GM19455 (cell line): ENCODE data around the gene SPRY2.

Experiments
- ATAC-seq: cut with Tn5 transposase; IDR thresholded peaks from one replicate; pipeline ENCODE4 v1.9.1; 2021; ENCODE audit not compliant: unreplicated experiment

SPRY2 gene

GRCh38 chr13:80314711-80315653, 25.9 kb downstream of the SPRY2 start:
- ATAC-seq: no peak

- no peak for ATAC-seq
Measured at GRCh38 chr13:80313668-80314256, 27.2 kb downstream of the SPRY2 start.

GRCh38 chr13:80312967-80313366, 28.0 kb downstream of the SPRY2 start:
- ATAC-seq: no peak

GRCh38 chr13:80312012-80312704, 28.8 kb downstream of the SPRY2 start:
- no peak for ATAC-seq

GRCh38 chr13:80309926-80310325, 31.0 kb downstream of the SPRY2 start:
- ATAC-seq: no peak

- no peak for ATAC-seq
Measured at GRCh38 chr13:80307401-80307987, 33.4 kb downstream of the SPRY2 start.

- no peak for ATAC-seq
Measured at GRCh38 chr13:80306337-80306972, 34.5 kb downstream of the SPRY2 start.

GRCh38 chr13:80305737-80306136, 35.2 kb downstream of the SPRY2 start:
- ATAC-seq: no peak

- ATAC-seq: no peak
Measured at GRCh38 chr13:80303225-80303811, 37.6 kb downstream of the SPRY2 start.

- no peak for ATAC-seq
Measured at GRCh38 chr13:80299046-80299445, 41.9 kb downstream of the SPRY2 start.

GRCh38 chr13:80297503-80297902, 43.4 kb downstream of the SPRY2 start:
- ATAC-seq: no peak

- no peak for ATAC-seq
Measured at GRCh38 chr13:80297094-80297493, 43.8 kb downstream of the SPRY2 start.

- ATAC-seq: no peak
Measured at GRCh38 chr13:80296638-80297037, 44.3 kb downstream of the SPRY2 start.

GRCh38 chr13:80290591-80290990, 50.3 kb downstream of the SPRY2 start:
- ATAC-seq: no peak
